Measurements from ENCODE around the gene LBR.

Gene LBR

GRCh38 chr1:225412321-225412720 lies 15.5 kb downstream of the LBR start:
- Histone ChIP-seq H3K79me2 (ENCODE audit: insufficient read depth, low read length) (peaks cover 81% of the 10 kb centered on the region), H3K4me3 (ENCODE audit: low read length, poor library complexity, severe bottlenecking) (no peak overlapping the region), H2AFZ (ENCODE audit: low read length) (no peak overlapping the region), H3K36me3 (ENCODE audit: insufficient read depth, low read length) (peaks cover 96% of the 10 kb centered on the region), H3F3A (ENCODE audit: low read depth) (no peaks in the 10 kb centered on the region), H4K20me1 (ENCODE audit: insufficient read depth, low read length, poor library complexity, severe bottlenecking) (peaks cover 45% of the 10 kb centered on the region), H3K4me2 (ENCODE audit: low read depth, low read length, poor library complexity, severe bottlenecking) (no peak overlapping the region), H3K4me1 (ENCODE audit: insufficient read depth, low read length, poor library complexity, severe bottlenecking) (peaks cover under 1% of the 10 kb centered on the region), H3K9ac (ENCODE audit: low read depth, low read length, poor library complexity, severe bottlenecking) (no peak overlapping the region), H3K9me3 (ENCODE audit: insufficient read depth, low read depth, low read length) (no peaks in the 10 kb centered on the region), H3K9me2 (replicated peaks; ENCODE audit: low read depth, low read length) (no peaks in the 10 kb centered on the region), H3K27me3 (ENCODE audit: insufficient read depth, low read length, poor library complexity, severe bottlenecking) (no peaks in the 10 kb centered on the region)
- TF ChIP-seq CTCF (conservative IDR thresholded peaks at IDR 0.05; ENCODE audit: low read length) = no peak
- TF ChIP-seq EZH2phosphoT487 (IDR thresholded peaks at IDR 0.05; ENCODE audit: borderline replicate concordance) = no peak

GRCh38 chr1:225410036-225410435 lies 17.8 kb downstream of the LBR start:
- no peaks in the 10 kb centered on the region for H3K9me3 ChIP-seq (ENCODE audit: insufficient read depth, low read depth, low read length)
- H3K9me2 ChIP-seq (replicated peaks; ENCODE audit: low read depth, low read length) = no peaks in the 10 kb centered on the region
- peaks cover 63% of the 10 kb centered on the region for H3K79me2 ChIP-seq (ENCODE audit: insufficient read depth, low read length)
- peaks cover 24% of the 10 kb centered on the region for H4K20me1 ChIP-seq (ENCODE audit: insufficient read depth, low read length, poor library complexity, severe bottlenecking)
- no peak overlapping the region for H2AFZ ChIP-seq (ENCODE audit: low read length)
- H3K4me3 ChIP-seq (ENCODE audit: low read length, poor library complexity, severe bottlenecking) = no peak overlapping the region
- H3K27me3 ChIP-seq (ENCODE audit: insufficient read depth, low read length, poor library complexity, severe bottlenecking) = no peaks in the 10 kb centered on the region
- H3K36me3 ChIP-seq (ENCODE audit: insufficient read depth, low read length) = peaks cover 96% of the 10 kb centered on the region
- no peak overlapping the region for H3K4me2 ChIP-seq (ENCODE audit: low read depth, low read length, poor library complexity, severe bottlenecking)
- TF ChIP-seq EZH2phosphoT487 (IDR thresholded peaks at IDR 0.05; ENCODE audit: borderline replicate concordance) = no peak
- TF ChIP-seq CTCF (conservative IDR thresholded peaks at IDR 0.05; ENCODE audit: low read length) = no peak
- no peak overlapping the region for H3K9ac ChIP-seq (ENCODE audit: low read depth, low read length, poor library complexity, severe bottlenecking)
- H3K4me1 ChIP-seq (ENCODE audit: insufficient read depth, low read length, poor library complexity, severe bottlenecking) = no peaks in the 10 kb centered on the region
- H3F3A ChIP-seq (ENCODE audit: low read depth) = no peaks in the 10 kb centered on the region

- Histone ChIP-seq H3K36me3 (ENCODE audit: insufficient read depth, low read length) (peaks cover 95% of the 10 kb centered on the region), H3F3A (ENCODE audit: low read depth) (no peaks in the 10 kb centered on the region), H3K9ac (ENCODE audit: low read depth, low read length, poor library complexity, severe bottlenecking) (no peak overlapping the region), H3K4me2 (ENCODE audit: low read depth, low read length, poor library complexity, severe bottlenecking) (no peak overlapping the region), H2AFZ (ENCODE audit: low read length) (no peak overlapping the region), H3K4me3 (ENCODE audit: low read length, poor library complexity, severe bottlenecking) (no peak overlapping the region), H4K20me1 (ENCODE audit: insufficient read depth, low read length, poor library complexity, severe bottlenecking) (peaks cover 17% of the 10 kb centered on the region), H3K9me2 (replicated peaks; ENCODE audit: low read depth, low read length) (no peaks in the 10 kb centered on the region), H3K79me2 (ENCODE audit: insufficient read depth, low read length) (peaks cover 57% of the 10 kb centered on the region), H3K27me3 (ENCODE audit: insufficient read depth, low read length, poor library complexity, severe bottlenecking) (no peaks in the 10 kb centered on the region), H3K4me1 (ENCODE audit: insufficient read depth, low read length, poor library complexity, severe bottlenecking) (no peaks in the 10 kb centered on the region), H3K9me3 (ENCODE audit: insufficient read depth, low read depth, low read length) (no peaks in the 10 kb centered on the region)
- TF ChIP-seq EZH2phosphoT487 (IDR thresholded peaks at IDR 0.05; ENCODE audit: borderline replicate concordance) (no peak), CTCF (conservative IDR thresholded peaks at IDR 0.05; ENCODE audit: low read length) (no peak)
Observed at GRCh38 chr1:225409051-225409450, 18.8 kb downstream of the LBR start.
